ENCODE measurements around the gene ANKRD34B.

The ANKRD34B gene

DNA sequence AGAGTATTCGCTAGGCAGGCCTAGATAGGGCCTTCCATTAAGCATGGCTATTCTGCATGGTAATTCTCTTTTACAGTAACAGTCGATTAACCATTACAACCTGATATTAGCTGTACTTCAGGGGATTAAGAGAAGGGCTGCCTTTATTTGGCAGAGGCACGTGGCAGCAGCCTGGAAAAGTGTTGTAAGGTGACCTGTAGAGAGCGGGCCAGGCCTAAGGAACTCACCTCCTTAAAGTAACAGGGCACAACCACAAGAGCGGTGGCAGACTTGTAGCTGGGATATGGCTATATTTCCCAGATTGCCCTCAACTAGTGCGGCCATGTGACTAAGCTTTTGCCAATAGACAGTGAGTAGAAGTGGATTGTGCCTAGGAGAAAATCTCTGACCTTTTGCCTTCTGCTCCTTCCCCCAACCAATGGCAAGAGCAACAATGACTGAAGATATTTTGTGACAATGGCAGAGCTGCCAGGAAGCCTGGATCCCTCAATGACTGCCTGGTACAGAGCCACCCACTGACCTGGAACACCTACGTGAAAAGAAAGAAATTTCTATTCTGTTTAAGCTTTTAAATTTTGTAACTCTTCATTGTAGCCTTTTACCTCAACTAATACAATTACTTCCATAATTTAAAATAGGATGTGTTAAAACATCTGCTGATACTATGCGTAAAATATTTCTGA lies 18.9 kb upstream of the ANKRD34B start:
- TF ChIP-seq, protein P1, sequence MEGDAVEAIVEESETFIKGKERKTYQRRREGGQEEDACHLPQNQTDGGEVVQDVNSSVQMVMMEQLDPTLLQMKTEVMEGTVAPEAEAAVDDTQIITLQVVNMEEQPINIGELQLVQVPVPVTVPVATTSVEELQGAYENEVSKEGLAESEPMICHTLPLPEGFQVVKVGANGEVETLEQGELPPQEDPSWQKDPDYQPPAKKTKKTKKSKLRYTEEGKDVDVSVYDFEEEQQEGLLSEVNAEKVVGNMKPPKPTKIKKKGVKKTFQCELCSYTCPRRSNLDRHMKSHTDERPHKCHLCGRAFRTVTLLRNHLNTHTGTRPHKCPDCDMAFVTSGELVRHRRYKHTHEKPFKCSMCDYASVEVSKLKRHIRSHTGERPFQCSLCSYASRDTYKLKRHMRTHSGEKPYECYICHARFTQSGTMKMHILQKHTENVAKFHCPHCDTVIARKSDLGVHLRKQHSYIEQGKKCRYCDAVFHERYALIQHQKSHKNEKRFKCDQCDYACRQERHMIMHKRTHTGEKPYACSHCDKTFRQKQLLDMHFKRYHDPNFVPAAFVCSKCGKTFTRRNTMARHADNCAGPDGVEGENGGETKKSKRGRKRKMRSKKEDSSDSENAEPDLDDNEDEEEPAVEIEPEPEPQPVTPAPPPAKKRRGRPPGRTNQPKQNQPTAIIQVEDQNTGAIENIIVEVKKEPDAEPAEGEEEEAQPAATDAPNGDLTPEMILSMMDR (IDR thresholded peaks at IDR 0.05): no peak

- TF ChIP-seq, protein P1 (IDR thresholded peaks at IDR 0.05): no peak
Measured at GRCh38 chr5:80584770-80585169, 14.7 kb upstream of the ANKRD34B start.

GRCh38 chr5:80579050-80579449 lies 9.0 kb upstream of the ANKRD34B start:
- TF ChIP-seq, protein P1 (IDR thresholded peaks at IDR 0.05): no peak

DNA sequence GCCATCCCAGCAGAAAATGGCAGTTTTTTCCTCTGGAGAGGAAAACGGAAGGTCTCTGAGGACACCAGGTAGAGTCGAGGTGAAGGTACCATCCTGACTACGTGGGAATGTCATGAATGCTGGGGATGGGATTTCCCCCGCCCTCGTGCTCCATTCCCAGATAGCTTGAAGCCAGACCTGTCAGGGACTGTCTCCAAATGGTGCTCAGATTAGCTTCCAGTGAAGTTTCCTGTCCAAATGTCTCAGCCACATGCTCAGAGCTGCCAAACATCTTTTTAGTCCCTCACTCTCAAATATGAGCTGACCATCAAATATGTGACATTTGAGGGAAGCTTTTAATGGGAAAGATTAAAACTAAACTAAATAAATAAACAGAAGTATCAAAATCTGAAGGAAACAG lies 7.6 kb upstream of the ANKRD34B start:
- TF ChIP-seq, protein P1 (IDR thresholded peaks at IDR 0.05): no peak

DNA sequence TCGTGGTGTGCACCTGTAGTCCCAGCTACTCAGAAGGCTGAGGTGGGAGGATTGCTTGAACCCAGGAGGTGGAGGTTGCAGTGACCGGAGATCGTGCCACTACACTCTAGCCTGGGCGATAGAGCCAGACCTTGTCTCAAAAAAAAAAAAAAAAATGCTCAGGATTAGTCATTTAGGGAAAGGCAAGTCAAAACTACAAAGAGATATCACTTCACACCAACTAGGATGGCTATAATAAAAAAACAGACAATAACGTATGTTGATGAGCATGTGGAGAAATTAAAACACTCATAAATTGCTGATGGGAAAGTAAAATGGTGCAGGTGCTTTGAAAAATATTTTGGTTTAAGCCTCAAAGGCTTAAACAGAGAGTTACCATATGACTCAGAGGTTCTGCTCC lies 6.3 kb upstream of the ANKRD34B start:
- TF ChIP-seq, protein P1 (IDR thresholded peaks at IDR 0.05): no peak

DNA sequence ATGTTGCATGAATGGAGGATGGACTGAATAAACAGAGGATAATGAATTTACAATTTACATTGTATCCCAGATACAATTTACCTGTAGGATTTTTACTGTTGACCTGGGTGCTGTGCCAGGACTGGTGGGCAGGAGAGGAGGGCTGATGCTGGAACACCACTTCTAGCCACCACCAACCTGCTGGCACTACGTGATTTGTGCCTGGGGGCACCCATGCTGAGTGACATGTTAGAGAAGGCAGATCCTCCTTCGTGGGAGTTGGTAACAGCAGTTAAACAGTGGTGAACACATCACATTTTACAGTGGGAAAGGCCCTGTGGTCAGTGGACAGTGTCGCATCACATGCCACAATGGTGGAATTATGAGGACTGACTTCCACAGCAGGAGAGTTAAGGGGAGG lies 3.0 kb upstream of the ANKRD34B start:
- TF ChIP-seq, protein P1 (IDR thresholded peaks at IDR 0.05): no peak

DNA sequence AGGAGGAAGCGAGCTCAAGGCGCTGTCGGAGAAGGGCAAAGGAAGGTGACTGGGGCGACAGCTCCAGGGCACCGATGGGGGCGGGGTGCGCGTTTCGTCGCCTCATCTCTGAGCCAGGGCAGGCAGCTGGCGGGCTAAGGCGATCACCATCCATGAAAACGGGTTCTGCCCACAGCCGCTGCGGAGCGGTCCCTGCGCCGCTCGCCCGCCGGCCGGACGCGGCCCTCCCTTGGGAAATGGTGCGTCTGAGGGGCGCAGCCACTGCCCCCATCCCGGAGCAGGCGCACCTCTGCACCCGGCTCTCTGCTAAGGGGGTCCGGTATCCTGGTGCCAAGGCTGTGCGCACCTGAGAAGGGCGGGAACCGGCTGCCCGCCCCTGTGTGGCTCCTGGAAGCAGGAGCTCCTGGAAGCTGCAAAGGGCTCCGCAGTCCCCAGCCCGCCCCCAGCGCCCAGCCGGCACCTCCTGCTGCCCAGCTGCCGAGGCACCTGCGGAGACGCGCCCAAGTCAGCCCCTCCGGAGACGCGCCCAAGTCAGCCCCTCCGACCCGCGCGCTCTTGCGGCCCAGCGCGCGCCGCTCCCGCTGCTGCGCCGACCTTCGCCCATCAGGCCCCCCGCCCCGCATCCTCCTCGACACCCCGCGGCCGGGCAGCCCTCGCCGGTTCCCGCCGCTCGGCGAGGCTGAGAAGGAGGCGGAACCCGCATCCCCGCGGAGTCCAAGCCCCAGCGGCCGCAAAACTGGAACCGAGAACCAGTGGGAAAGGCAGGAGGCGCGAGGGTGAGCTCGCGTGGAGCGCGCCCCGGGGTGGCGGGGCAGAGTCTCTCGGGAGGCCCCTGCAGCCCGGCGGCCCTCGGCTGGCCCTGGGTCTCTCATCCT lies 757 bp downstream of the ANKRD34B start:
- TF ChIP-seq, protein P1 (IDR thresholded peaks at IDR 0.05): no peak

All from LNCAP (cell line).